HG03064 (cell line): ENCODE data around the gene POU5F1.
"Not testable (repeated sequence)": the region's sequence is repeated elsewhere in the genome, so short reads cannot be mapped to it uniquely, and the experiment has no call there.

ENCODE experiments used
- ATAC-seq: cut with Tn5 transposase; IDR thresholded peaks from one replicate; pipeline ENCODE4 v1.9.1; 2021; ENCODE audit warnings: low read depth; ENCODE audit not compliant: unreplicated experiment

POU5F1 gene

GRCh38 chr6:31192431-31193105 is 22.1 kb upstream of the POU5F1 start:
- ATAC-seq, result not testable (repeated sequence)

- ATAC-seq, result no peak
Observed at GRCh38 chr6:31190488-31190887, 20.0 kb upstream of the POU5F1 start.

- ATAC-seq, result not testable (repeated sequence)
Observed at GRCh38 chr6:31189223-31189622, 18.7 kb upstream of the POU5F1 start.

- no peak for ATAC-seq
Observed at GRCh38 chr6:31187780-31188194, 17.3 kb upstream of the POU5F1 start.

- no peak for ATAC-seq
Observed at GRCh38 chr6:31186052-31186734, 15.7 kb upstream of the POU5F1 start.

GRCh38 chr6:31185695-31186051 is 15.2 kb upstream of the POU5F1 start:
- not testable (repeated sequence) for ATAC-seq

GRCh38 chr6:31183859-31184258 is 13.4 kb upstream of the POU5F1 start:
- not testable (repeated sequence) for ATAC-seq

- not testable (repeated sequence) for ATAC-seq
Observed at GRCh38 chr6:31183287-31183686, 12.8 kb upstream of the POU5F1 start.

- ATAC-seq, result no peak
Observed at GRCh38 chr6:31180500-31180899, 10.0 kb upstream of the POU5F1 start.

GRCh38 chr6:31179896-31180295 is 9.4 kb upstream of the POU5F1 start:
- ATAC-seq, result no peak

GRCh38 chr6:31179042-31179386 is 8.5 kb upstream of the POU5F1 start:
- no peak for ATAC-seq

GRCh38 chr6:31178143-31179041 is 7.9 kb upstream of the POU5F1 start:
- no peak for ATAC-seq

- ATAC-seq, result no peak
Observed at GRCh38 chr6:31175971-31176370, 5.5 kb upstream of the POU5F1 start.

- no peak for ATAC-seq
Observed at GRCh38 chr6:31174378-31174777, 3.9 kb upstream of the POU5F1 start.

GRCh38 chr6:31173406-31173805 is 2.9 kb upstream of the POU5F1 start:
- ATAC-seq, result no peak

- no peak for ATAC-seq
Observed at GRCh38 chr6:31172973-31173384, 2.5 kb upstream of the POU5F1 start.

GRCh38 chr6:31171931-31172905 is 1.7 kb upstream of the POU5F1 start:
- ATAC-seq, result no peak

- ATAC-seq, result no peak
Observed at GRCh38 chr6:31170987-31171671, 647 bp upstream of the POU5F1 start.

- not testable (repeated sequence) for ATAC-seq
Observed at GRCh38 chr6:31169858-31170599, 453 bp downstream of the POU5F1 start.
